HCT116 (cell line): Measurements from ENCODE around the gene CFAP221. TPM values are rescaled to one million over a fixed set of nuclear protein-coding genes. Genes with fewer than 3 reads are reported as not detected.

Experiments used
- ATAC-seq: fragments of 200-7000 bp; cut with Tn5 transposase; 2 replicates; pipeline ENCODE4 v1.9.1; 2020; ENCODE audit warnings: mild to moderate bottlenecking, moderate library complexity
- BruUV-seq: library from RNA; stranded (reverse); fragments of 400-500 nt; replicated peaks from 2 replicates; lab custom pipeline; 2021; lab: Mats Ljungman, UMichigan
- CTCF ChIA-PET: fragments of 300-600 bp; sonication (Branson Sonifier 250); formaldehyde crosslinking; loops from one replicate; lab custom pipeline; 2021; ENCODE audit warnings: antibody characterized with exemption; lab: Charles Lee
- POLR2A ChIA-PET: fragments of 300-600, 350-600 bp; sonication (Branson Sonifier 250); formaldehyde crosslinking; loops from one replicate; lab custom pipeline; 2021; ENCODE audit warnings: antibody characterized with exemption; lab: Charles Lee
- RAD21 ChIA-PET, 2 experiments: fragments of 300-600 bp; sonication (Branson Sonifier 250); formaldehyde crosslinking; loops; one replicate each; lab custom pipeline; 2023; ENCODE audit warnings: low total read pairs in 2 of 2; ENCODE audit not compliant: uncharacterized antibody in 2 of 2, unreplicated experiment in 2 of 2, low non-redundant PET in 1 of 2; lab: Charles Lee
- DNase-seq: peaks from one replicate; pipeline ENCODE4 v3.0.0-alpha.2; 2010; ENCODE audit warnings: low read depth, low spot score
- H2AFZ ChIP-seq: fragments of 200-600 bp; shearing (Covaris generic), sonication (generic); 2 replicates; pipeline ENCODE4 v1.6.1; 2017; ENCODE audit warnings: low read depth, mixed run types, mixed read lengths, antibody characterized with exemption, low read length; ENCODE audit not compliant: poor library complexity, severe bottlenecking
- H3K27ac ChIP-seq: 2 replicates; pipeline ENCODE4 v1.5.1; 2012; ENCODE audit warnings: low read depth, low read length
- H3K27me3 ChIP-seq: fragments of 200-600 bp; sonication (generic); 2 replicates; pipeline ENCODE4 v1.6.1; 2016; ENCODE audit warnings: mixed run types, low read length, mixed read lengths; ENCODE audit not compliant: insufficient read depth
- H3K36me3 ChIP-seq, 2 experiments: fragments of 200-500 bp in 1 of 2; fragments of 200-600 bp in 1 of 2; sonication (Bioruptor generic) in 1 of 2; sonication (generic) in 1 of 2; 2 replicates each; pipeline versions ENCODE4 v1.5.1 to v1.6.1; 2014 to 2016; ENCODE audit warnings: low read length in 2 of 2, inconsistent platforms in 1 of 2, mixed read lengths in 1 of 2, mixed run types in 1 of 2; ENCODE audit not compliant: insufficient read depth in 2 of 2, control insufficient read depth in 1 of 2
- H3K4me1 ChIP-seq, 2 experiments: fragments of 200-600 bp in 1 of 2; sonication (generic) in 1 of 2; 2 replicates each; pipeline versions ENCODE4 v1.5.1 to v1.6.1; 2012 to 2017; ENCODE audit warnings: low read length in 2 of 2, inconsistent platforms in 1 of 2, mild to moderate bottlenecking in 1 of 2, mixed read lengths in 1 of 2, mixed run types in 1 of 2, moderate library complexity in 1 of 2; ENCODE audit not compliant: insufficient read depth in 2 of 2, control insufficient read depth in 1 of 2
- H3K4me2 ChIP-seq: fragments of 200-600 bp; sonication (generic); 2 replicates; pipeline ENCODE4 v1.6.1; 2017; ENCODE audit warnings: mixed run types, low read length, mixed read lengths
- H3K4me3 ChIP-seq, 2 experiments: fragments of 200-600 bp in 1 of 2; sonication (generic) in 1 of 2; replicated peaks in 1 of 2; 2 replicates each; pipeline ENCODE4 v1.5.1; 2011 to 2016; ENCODE audit warnings: low read length in 2 of 2, control low read depth in 1 of 2, low read depth in 1 of 2, mild to moderate bottlenecking in 1 of 2, mixed read lengths in 1 of 2, mixed run types in 1 of 2
- H3K79me2 ChIP-seq: fragments of 200-600 bp; sonication (generic); 2 replicates; pipeline ENCODE4 v1.6.1; 2017; ENCODE audit warnings: mild to moderate bottlenecking, mixed run types, low read length, moderate library complexity, mixed read lengths; ENCODE audit not compliant: insufficient read depth
- H3K9ac ChIP-seq: fragments of 200-600 bp; sonication (generic); 2 replicates; pipeline ENCODE4 v1.6.1; 2016; ENCODE audit warnings: low read length, mixed read lengths
- H3K9me2 ChIP-seq: fragments of 200-600 bp; sonication (generic), shearing (Covaris generic); 2 replicates; pipeline ENCODE4 v1.6.1; 2017; ENCODE audit warnings: mixed run types, mild to moderate bottlenecking, moderate library complexity; ENCODE audit not compliant: insufficient read depth
- H3K9me3 ChIP-seq, 2 experiments: fragments of 200-500 bp in 1 of 2; fragments of 200-600 bp in 1 of 2; sonication (Bioruptor generic) in 1 of 2; sonication (generic) in 1 of 2; 2 replicates each; pipeline ENCODE4 v1.6.1; 2014 to 2017; ENCODE audit warnings: low read length in 2 of 2, mixed read lengths in 2 of 2, inconsistent platforms in 1 of 2, low read depth in 1 of 2, mild to moderate bottlenecking in 1 of 2, mixed run types in 1 of 2, moderate library complexity in 1 of 2; ENCODE audit not compliant: control insufficient read depth in 1 of 2, insufficient read depth in 1 of 2
- H4K20me1 ChIP-seq: fragments of 200-600 bp; sonication (generic), shearing (Covaris generic); 2 replicates; pipeline ENCODE4 v1.6.1; 2017; ENCODE audit warnings: mixed run types, mild to moderate bottlenecking, moderate library complexity; ENCODE audit not compliant: insufficient read depth
- ATF3 ChIP-seq: IDR thresholded peaks from 2 replicates; pipeline ENCODE4 v1.6.1; 2012
- EGR1 ChIP-seq: IDR thresholded peaks from 2 replicates; pipeline ENCODE4 v1.6.1; 2012; ENCODE audit warnings: low read depth
- EZH2 ChIP-seq: fragments of 200-600 bp; sonication (generic); IDR thresholded peaks from 2 replicates; pipeline ENCODE4 v1.6.1; 2017; ENCODE audit warnings: antibody characterized with exemption, mixed run types
- EZH2phosphoT487 ChIP-seq: fragments of 200-600 bp; IDR thresholded peaks from 2 replicates; pipeline ENCODE4 v1.6.1; 2018; ENCODE audit warnings: antibody characterized with exemption, borderline replicate concordance
- POLR2AphosphoS5 ChIP-seq: IDR thresholded peaks from 2 replicates; pipeline ENCODE4 v1.6.1; 2011; ENCODE audit warnings: mild to moderate bottlenecking, low read depth, low read length, moderate library complexity
- SP1 ChIP-seq: IDR thresholded peaks from 2 replicates; pipeline ENCODE4 v1.6.1; 2012; ENCODE audit warnings: low read depth
- SRF ChIP-seq: IDR thresholded peaks from 2 replicates; pipeline ENCODE4 v1.6.1; 2012; ENCODE audit warnings: low read depth
- YY1 ChIP-seq: IDR thresholded peaks from 2 replicates; pipeline ENCODE4 v1.6.1; 2011; ENCODE audit warnings: low read length, low read depth, moderate library complexity, mild to moderate bottlenecking; ENCODE audit not compliant: insufficient replicate concordance; ENCODE audit errors: extremely low read depth
- ZFX ChIP-seq: fragments of 450-650 bp; IDR thresholded peaks from 2 replicates; pipeline ENCODE4 v1.6.1; 2017
- intact Hi-C: fragments of 100-400 bp; cut with micrococcal nuclease; formaldehyde crosslinking; loops from 2 replicates; pipeline ENCODE4 v1.10.0; 2022
- total RNA-seq: library from RNA; stranded (reverse); gene quantifications from one replicate; pipeline ENCODE4 v1.2.1, GENCODE V29; 2021; ENCODE audit not compliant: unreplicated experiment
- TF ChIP-seq, protein P1 (sequence below): IDR thresholded peaks from 2 replicates; pipeline ENCODE4 v1.6.1; 2011; ENCODE audit warnings: mild to moderate bottlenecking, low read length, moderate library complexity; ENCODE audit not compliant: insufficient replicate concordance; ENCODE audit errors: extremely low read depth

CFAP221 gene
- total RNA-seq, 1 experiment from 2014 or later, result 0.96 TPM

GRCh38 chr2:119508756-119509155, 35.5 kb upstream of the CFAP221 start:
- H2AFZ ChIP-seq, result no peak overlapping the region
- H3K27ac ChIP-seq, result no peak overlapping the region
- ChIA-PET POLR2A (no interaction called here), RAD21 (no interaction called here), CTCF (interaction anchor here (1.6 kb wide), 1 partner anchor 9 kb away, joined by 3 read pairs; no protein-coding TSS in a partner anchor)
- H3K36me3 ChIP-seq, result no peaks in the 10 kb centered on the region
- DNase-seq, result no peak
- no peaks in the 10 kb centered on the region for H4K20me1 ChIP-seq
- no peak for ATAC-seq
- intact Hi-C loops, result no loop called here
- H3K9ac ChIP-seq, result no peak overlapping the region
- no peaks in the 10 kb centered on the region for H3K4me1 ChIP-seq
- no peak overlapping the region for H3K4me3 ChIP-seq
- H3K4me2 ChIP-seq, result no peak overlapping the region
- H3K27me3 ChIP-seq, result no peaks in the 10 kb centered on the region
- no peaks in the 10 kb centered on the region for H3K79me2 ChIP-seq
- H3K9me3 ChIP-seq, result no peaks in the 10 kb centered on the region
- no peak for TF ChIP-seq ATF3
- TF ChIP-seq EZH2phosphoT487, result no peak
- no peak for TF ChIP-seq POLR2AphosphoS5
- no peak for TF ChIP-seq SRF
- no peak for TF ChIP-seq SP1
- no peak for TF ChIP-seq EGR1
- TF ChIP-seq ZFX, result no peak
- no peak for TF ChIP-seq YY1
- no peak for TF ChIP-seq EZH2
- TF ChIP-seq, protein P1, sequence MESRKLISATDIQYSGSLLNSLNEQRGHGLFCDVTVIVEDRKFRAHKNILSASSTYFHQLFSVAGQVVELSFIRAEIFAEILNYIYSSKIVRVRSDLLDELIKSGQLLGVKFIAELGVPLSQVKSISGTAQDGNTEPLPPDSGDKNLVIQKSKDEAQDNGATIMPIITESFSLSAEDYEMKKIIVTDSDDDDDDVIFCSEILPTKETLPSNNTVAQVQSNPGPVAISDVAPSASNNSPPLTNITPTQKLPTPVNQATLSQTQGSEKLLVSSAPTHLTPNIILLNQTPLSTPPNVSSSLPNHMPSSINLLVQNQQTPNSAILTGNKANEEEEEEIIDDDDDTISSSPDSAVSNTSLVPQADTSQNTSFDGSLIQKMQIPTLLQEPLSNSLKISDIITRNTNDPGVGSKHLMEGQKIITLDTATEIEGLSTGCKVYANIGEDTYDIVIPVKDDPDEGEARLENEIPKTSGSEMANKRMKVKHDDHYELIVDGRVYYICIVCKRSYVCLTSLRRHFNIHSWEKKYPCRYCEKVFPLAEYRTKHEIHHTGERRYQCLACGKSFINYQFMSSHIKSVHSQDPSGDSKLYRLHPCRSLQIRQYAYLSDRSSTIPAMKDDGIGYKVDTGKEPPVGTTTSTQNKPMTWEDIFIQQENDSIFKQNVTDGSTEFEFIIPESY, result no peak
- BruUV-seq, result no TSS peak
- H3K9me2 ChIP-seq, result no peaks in the 10 kb centered on the region
